Endothelial cell (in vitro differentiated cells): ENCODE results near the gene KLK4. TPM values are rescaled to one million over a fixed set of nuclear protein-coding genes. Genes with fewer than 3 reads are reported as not detected.

ENCODE experiments used
- DNase-seq: peaks from one replicate; pipeline ENCODE4 v3.0.0; 2021; ENCODE audit warnings: low spot score
- H3K27ac Mint-ChIP-seq: one replicate; pipeline ENCODE4 v1.8.0; 2021; ENCODE audit warnings: mixed read lengths, inconsistent platforms; ENCODE audit not compliant: unreplicated experiment
- H3K27me3 Mint-ChIP-seq: one replicate; pipeline ENCODE4 v1.8.0; 2021; ENCODE audit warnings: mild to moderate bottlenecking, moderate library complexity, mixed read lengths, inconsistent platforms; ENCODE audit not compliant: unreplicated experiment
- H3K36me3 Mint-ChIP-seq: one replicate; pipeline ENCODE4 v1.8.0; 2021; ENCODE audit warnings: mild to moderate bottlenecking, low read depth, mixed read lengths, inconsistent platforms; ENCODE audit not compliant: unreplicated experiment
- H3K4me1 Mint-ChIP-seq: one replicate; pipeline ENCODE4 v1.8.0; 2021; ENCODE audit warnings: mild to moderate bottlenecking, mixed read lengths, inconsistent platforms; ENCODE audit not compliant: unreplicated experiment
- H3K4me3 Mint-ChIP-seq: one replicate; pipeline ENCODE4 v1.8.0; 2021; ENCODE audit warnings: mild to moderate bottlenecking, mixed read lengths, inconsistent platforms; ENCODE audit not compliant: unreplicated experiment
- H3K9me3 Mint-ChIP-seq: one replicate; pipeline ENCODE4 v1.8.0; 2021; ENCODE audit warnings: mixed read lengths, inconsistent platforms; ENCODE audit not compliant: unreplicated experiment
- total RNA-seq: library from RNA; stranded (reverse); fragmentation: NEBNext Ultra II Directional; extraction: Animal tissue kit (Norgen Biotek cat#: 25700); gene quantifications from one replicate; pipeline ENCODE4 v1.2.1, GENCODE V29; 2021; ENCODE audit not compliant: unreplicated experiment
- TF ChIP-seq, protein P1 (sequence below): fragments of 200-600 bp; sonication (generic); IDR thresholded peaks from one replicate; pipeline ENCODE4 v1.5.0; 2021; ENCODE audit warnings: antibody characterized with exemption; ENCODE audit not compliant: unreplicated experiment

Gene KLK4
- total RNA-seq, 1 donor from 2014 or later = not detected

DNA sequence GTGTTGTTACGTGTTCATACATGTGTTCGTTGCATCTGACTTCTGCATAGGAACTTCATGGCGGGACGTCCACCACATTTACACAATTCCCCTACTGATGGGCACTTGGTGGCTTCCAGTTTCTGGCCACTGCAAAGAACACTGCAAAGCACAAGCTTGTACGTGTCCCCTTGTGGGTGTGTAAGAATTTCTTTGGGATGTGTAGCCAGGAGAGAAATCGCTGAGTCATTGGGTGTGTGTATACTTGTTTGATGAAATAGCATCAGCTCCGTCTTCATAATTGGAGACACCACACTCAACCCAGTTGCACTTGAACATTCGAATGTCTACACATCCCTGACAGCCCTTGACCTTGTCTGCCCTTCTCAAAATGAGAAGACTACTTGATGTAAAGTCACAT is 22.4 kb upstream of the KLK4 start:
- Mint-ChIP-seq H3K36me3 (no peaks in the 10 kb centered on the region), H3K27me3 (peaks cover 2% of the 10 kb centered on the region), H3K4me1 (no peaks in the 10 kb centered on the region), H3K27ac (no peak overlapping the region), H3K4me3 (no peak overlapping the region), H3K9me3 (no peaks in the 10 kb centered on the region)
- no peak for DNase-seq
- TF ChIP-seq, protein P1, sequence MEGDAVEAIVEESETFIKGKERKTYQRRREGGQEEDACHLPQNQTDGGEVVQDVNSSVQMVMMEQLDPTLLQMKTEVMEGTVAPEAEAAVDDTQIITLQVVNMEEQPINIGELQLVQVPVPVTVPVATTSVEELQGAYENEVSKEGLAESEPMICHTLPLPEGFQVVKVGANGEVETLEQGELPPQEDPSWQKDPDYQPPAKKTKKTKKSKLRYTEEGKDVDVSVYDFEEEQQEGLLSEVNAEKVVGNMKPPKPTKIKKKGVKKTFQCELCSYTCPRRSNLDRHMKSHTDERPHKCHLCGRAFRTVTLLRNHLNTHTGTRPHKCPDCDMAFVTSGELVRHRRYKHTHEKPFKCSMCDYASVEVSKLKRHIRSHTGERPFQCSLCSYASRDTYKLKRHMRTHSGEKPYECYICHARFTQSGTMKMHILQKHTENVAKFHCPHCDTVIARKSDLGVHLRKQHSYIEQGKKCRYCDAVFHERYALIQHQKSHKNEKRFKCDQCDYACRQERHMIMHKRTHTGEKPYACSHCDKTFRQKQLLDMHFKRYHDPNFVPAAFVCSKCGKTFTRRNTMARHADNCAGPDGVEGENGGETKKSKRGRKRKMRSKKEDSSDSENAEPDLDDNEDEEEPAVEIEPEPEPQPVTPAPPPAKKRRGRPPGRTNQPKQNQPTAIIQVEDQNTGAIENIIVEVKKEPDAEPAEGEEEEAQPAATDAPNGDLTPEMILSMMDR = no peak

DNA sequence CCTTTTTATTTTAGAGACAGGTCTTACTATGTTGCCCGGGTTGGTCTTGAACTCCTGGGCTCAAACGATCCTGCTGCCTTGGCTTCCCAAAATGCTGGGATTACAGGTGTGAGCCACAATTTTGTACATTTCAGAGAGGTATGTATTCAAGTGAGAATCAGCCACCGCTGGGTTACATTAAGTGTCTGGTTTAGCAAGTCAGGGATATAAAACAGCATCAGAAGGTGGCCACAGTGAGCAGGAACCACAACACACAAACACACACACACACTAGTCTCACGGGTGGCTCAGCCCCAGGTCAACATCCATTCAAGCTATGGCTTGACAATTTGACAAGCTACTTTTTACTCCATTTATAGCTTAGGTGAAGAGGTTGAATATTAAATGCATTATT is 21.5 kb upstream of the KLK4 start:
- no peak for DNase-seq
- Mint-ChIP-seq H3K27ac (no peak overlapping the region), H3K36me3 (no peaks in the 10 kb centered on the region), H3K4me3 (no peak overlapping the region), H3K27me3 (peaks cover 2% of the 10 kb centered on the region), H3K9me3 (no peaks in the 10 kb centered on the region), H3K4me1 (no peaks in the 10 kb centered on the region)
- TF ChIP-seq, protein P1 = no peak

DNA sequence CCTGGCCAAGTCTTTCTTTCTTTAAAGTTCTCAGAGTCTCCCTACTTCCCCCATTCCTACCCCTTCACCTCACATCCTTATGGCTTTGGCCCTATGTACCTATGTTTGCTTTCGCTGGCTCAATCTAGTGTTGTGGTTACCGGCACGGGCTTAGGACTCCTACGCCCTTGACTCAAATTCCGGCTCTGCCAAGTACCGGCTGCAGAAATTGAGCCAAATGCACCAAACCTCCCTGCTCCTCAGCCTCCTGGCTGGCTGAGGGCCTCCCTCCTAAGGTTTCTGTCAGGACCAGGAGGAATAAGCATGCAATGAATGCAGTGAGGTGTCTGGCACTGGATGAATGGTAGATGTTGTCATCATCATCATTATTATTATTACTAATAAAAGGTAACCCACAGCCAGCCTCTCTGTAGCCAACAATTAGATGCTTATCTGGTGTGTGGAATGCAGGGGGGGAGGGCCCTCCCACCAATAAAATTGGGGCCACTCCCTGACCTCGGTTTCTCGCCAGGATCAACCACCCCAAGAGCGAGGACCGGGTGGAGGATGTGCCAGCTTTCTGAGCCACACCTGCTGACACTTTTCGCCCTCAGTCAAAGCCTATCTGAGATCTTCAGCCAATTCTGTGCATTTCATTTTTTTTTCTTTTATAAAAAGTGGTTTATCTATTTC is 21.0 kb upstream of the KLK4 start:
- no peak for DNase-seq
- H3K27me3 Mint-ChIP-seq = peaks cover 2% of the 10 kb centered on the region
- TF ChIP-seq, protein P1 = no peak

DNA sequence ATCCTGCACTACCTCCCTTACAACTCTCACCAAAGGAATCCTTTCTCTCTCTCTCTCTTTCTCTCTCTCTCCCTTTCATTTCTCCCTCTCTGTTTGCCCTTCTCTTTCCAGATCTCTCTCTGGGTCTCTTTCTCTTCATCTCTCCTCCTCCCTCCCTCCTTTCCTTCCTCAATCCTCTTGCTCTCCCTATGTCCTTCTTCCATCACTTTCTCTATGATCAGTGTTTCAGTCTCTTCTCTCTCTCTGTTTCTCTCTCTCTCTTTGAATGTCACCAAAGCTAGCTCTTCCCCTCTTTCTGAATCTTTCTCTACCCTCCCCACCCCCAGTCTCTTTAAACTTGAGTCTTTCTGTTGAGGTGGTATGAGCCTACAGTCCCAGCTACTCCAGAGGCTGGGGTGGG is 19.8 kb upstream of the KLK4 start:
- no peak overlapping the region for H3K4me3 Mint-ChIP-seq
- TF ChIP-seq, protein P1 = no peak
- no peaks in the 10 kb centered on the region for H3K9me3 Mint-ChIP-seq
- no peaks in the 10 kb centered on the region for H3K36me3 Mint-ChIP-seq
- DNase-seq = no peak
- no peaks in the 10 kb centered on the region for H3K4me1 Mint-ChIP-seq
- peaks cover 2% of the 10 kb centered on the region for H3K27me3 Mint-ChIP-seq
- no peak overlapping the region for H3K27ac Mint-ChIP-seq

More for the DNA sequence above, 21.0 kb upstream of the KLK4 start:
- Mint-ChIP-seq H3K4me3 (no peak overlapping the region), H3K9me3 (no peaks in the 10 kb centered on the region), H3K4me1 (no peaks in the 10 kb centered on the region), H3K36me3 (no peaks in the 10 kb centered on the region), H3K27ac (no peak overlapping the region)

DNA sequence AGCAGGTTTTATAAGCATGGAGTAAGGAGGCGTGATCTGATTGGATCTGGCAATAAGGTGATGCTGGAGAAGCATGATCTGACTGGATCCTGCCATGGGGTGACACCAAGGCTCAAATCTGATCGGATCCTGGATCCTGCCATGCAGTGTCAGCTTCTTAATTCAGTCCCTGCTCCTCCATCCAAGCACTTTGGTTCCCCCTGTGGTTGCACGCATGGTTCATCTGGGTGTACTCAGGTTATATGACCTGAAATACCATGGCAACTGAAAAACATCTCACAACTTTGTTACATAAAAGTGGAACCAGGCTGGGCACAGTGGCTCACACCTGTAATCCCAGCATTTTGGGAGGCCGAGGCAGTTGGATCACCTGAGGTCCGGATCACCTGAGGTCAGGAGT is 17.6 kb upstream of the KLK4 start:
- H3K4me1 Mint-ChIP-seq = no peaks in the 10 kb centered on the region
- no peaks in the 10 kb centered on the region for H3K9me3 Mint-ChIP-seq
- no peaks in the 10 kb centered on the region for H3K27me3 Mint-ChIP-seq
- TF ChIP-seq, protein P1 = no peak
- no peak overlapping the region for H3K27ac Mint-ChIP-seq
- no peak for DNase-seq
- H3K4me3 Mint-ChIP-seq = no peak overlapping the region
- H3K36me3 Mint-ChIP-seq = no peaks in the 10 kb centered on the region
